Measurements from ENCODE around the gene CFAP20DC. TPM values are rescaled to one million over a fixed set of nuclear protein-coding genes. Genes with fewer than 3 reads are reported as not detected.

The CFAP20DC gene
- total and polyA plus RNA-seq, 10 of the 15 experiments (the other 5 are each of a cell fraction or from before 2014, with no cell fraction given) = 0.53 to 11.6 (median 2.0) TPM

DNA sequence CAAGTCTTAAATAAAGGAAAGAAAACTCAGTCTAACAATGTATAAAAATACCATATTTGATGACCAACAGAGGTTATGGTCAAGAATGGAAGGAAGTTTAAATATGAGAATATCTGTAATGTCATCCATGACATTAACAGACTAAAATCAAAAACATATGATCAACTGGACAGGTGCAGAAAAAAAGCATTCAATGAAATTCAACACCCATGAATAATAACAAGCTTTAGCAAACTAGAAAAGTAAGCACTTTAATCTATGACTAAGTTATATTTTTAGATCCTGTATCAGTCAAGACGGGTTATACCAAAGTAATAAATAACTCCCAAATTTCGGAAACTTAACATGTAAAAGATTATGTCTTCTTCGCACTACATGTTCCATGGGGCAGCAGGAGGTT is 61.8 kb downstream of the CFAP20DC start:
- no peaks in the 10 kb centered on the region for H3K27me3 ChIP-seq (replicated peaks in 1 of 2; ENCODE audit: control insufficient read depth in 2 of 2, insufficient read depth in 2 of 2, low read length in 1 of 2)
- POLR2A ChIA-PET = no interaction called here
- SMC1A ChIA-PET (ENCODE audit: uncharacterized antibody, unreplicated experiment) = interaction anchor here (1.0 to 2.4 kb wide), 3 partner anchors 10 to 90 kb away, joined by 3 to 8 read pairs (median 3); no protein-coding TSS in a partner anchor
- CTCF ChIA-PET = interaction anchor here (1.2 kb wide), 1 partner anchor 13 kb away, joined by 3 read pairs; no protein-coding TSS in a partner anchor
- no peaks in the 10 kb centered on the region for H3K36me3 ChIP-seq (ENCODE audit: control insufficient read depth in 2 of 2, insufficient read depth in 2 of 2, low read length in 1 of 2)
- DNase-seq (ENCODE audit: low read depth, low spot score) = no peak
- no peaks in the 10 kb centered on the region for H3K4me1 ChIP-seq (ENCODE audit: control insufficient read depth, insufficient read depth, low read length)
- H3K9me3 ChIP-seq (replicated peaks; ENCODE audit: control insufficient read depth, insufficient read depth, low read length) = no peaks in the 10 kb centered on the region
- 66% methylated on average over 3 of the region's 3 CpGs for WGBS (ENCODE audit: insufficient coverage, insufficient replicate concordance, low lambda C conversion rate, missing lambda C conversion rate)
- H4K20me1 ChIP-seq (ENCODE audit: control insufficient read depth, insufficient read depth) = no peaks in the 10 kb centered on the region
- H3K9ac ChIP-seq (ENCODE audit: control insufficient read depth, insufficient read depth, low read length) = no peak overlapping the region
- no peak for TF ChIP-seq TARDBP (IDR thresholded peaks at IDR 0.05; ENCODE audit: borderline replicate concordance)
- no peak for TF ChIP-seq ZZZ3 (IDR thresholded peaks at IDR 0.05; ENCODE audit: control insufficient read depth, insufficient read length, low read depth)
- no peak for TF ChIP-seq ZSCAN29 (IDR thresholded peaks at IDR 0.05)
- no peak for TF ChIP-seq ZNF622 (IDR thresholded peaks at IDR 0.05)
- no peak for TF ChIP-seq ATF7 (IDR thresholded peaks at IDR 0.05; ENCODE audit: low read depth)
- no peak for TF ChIP-seq IKZF2 (IDR thresholded peaks at IDR 0.05)
- no peak for TF ChIP-seq RAD51 (IDR thresholded peaks at IDR 0.05)
- no peak for TF ChIP-seq BRCA1 (IDR thresholded peaks at IDR 0.05; ENCODE audit: low read depth, low read length)
- TF ChIP-seq RAD21 (IDR thresholded peaks at IDR 0.05; ENCODE audit: insufficient read depth, low read depth, low read length) = no peak
- no peak for TF ChIP-seq EP300 (IDR thresholded peaks at IDR 0.05; ENCODE audit: borderline replicate concordance in 1 of 2, control insufficient read depth in 1 of 2, low read depth in 2 of 2, low read length in 2 of 2)
- no peak for TF ChIP-seq YY1 (IDR thresholded peaks at IDR 0.05; ENCODE audit: low read depth, low read length)
- no peak for TF ChIP-seq DPF2 (IDR thresholded peaks at IDR 0.05)
- BruUV-seq (replicated peaks) = no TSS peak
- no peak overlapping the region for H3K27ac ChIP-seq (ENCODE audit: control insufficient read depth, insufficient read depth)
- RAD21 ChIA-PET (ENCODE audit: unreplicated experiment) = no interaction called here
- no peak for FAIRE-seq
- H3K79me2 ChIP-seq (ENCODE audit: control insufficient read depth, insufficient read depth, low read length) = no peaks in the 10 kb centered on the region
- no peak overlapping the region for H2AFZ ChIP-seq (ENCODE audit: control insufficient read depth, low read depth, low read length)
- H3K4me2 ChIP-seq (ENCODE audit: control insufficient read depth, insufficient read depth) = no peak overlapping the region
- intact Hi-C loops (cut with micrococcal nuclease; ENCODE audit: unreplicated experiment) = no loop called here
- no peak for ATAC-seq
- H3K4me3 ChIP-seq = no peak overlapping the region
- in situ Hi-C loops (cut with MboI) = no loop called here
